ENCODE measurements around the gene NAA20.

The NAA20 gene

DNA sequence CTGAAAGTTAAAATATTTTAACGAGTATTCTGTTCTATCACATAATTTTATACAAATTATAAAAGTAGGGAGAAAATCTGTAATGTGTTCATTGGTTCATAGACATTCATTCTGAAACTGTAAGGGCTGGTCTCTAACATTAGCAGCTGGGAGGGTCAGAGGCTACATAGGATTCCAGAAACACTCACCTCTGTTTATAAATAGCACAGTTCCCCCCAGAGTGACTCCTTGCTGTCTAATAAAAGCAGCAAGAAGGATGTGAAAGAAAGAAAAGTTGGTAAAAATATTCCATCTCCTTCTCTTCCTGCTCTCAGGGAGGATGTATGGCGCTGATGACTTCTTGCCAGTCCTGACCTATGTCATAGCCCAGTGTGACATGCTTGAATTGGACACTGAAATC lies 25.3 kb upstream of the NAA20 start:
- no peak overlapping the region for H3K27ac ChIP-seq
- TF ChIP-seq, protein P1, sequence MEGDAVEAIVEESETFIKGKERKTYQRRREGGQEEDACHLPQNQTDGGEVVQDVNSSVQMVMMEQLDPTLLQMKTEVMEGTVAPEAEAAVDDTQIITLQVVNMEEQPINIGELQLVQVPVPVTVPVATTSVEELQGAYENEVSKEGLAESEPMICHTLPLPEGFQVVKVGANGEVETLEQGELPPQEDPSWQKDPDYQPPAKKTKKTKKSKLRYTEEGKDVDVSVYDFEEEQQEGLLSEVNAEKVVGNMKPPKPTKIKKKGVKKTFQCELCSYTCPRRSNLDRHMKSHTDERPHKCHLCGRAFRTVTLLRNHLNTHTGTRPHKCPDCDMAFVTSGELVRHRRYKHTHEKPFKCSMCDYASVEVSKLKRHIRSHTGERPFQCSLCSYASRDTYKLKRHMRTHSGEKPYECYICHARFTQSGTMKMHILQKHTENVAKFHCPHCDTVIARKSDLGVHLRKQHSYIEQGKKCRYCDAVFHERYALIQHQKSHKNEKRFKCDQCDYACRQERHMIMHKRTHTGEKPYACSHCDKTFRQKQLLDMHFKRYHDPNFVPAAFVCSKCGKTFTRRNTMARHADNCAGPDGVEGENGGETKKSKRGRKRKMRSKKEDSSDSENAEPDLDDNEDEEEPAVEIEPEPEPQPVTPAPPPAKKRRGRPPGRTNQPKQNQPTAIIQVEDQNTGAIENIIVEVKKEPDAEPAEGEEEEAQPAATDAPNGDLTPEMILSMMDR (conservative IDR thresholded peaks at IDR 0.05), result no peak

DNA sequence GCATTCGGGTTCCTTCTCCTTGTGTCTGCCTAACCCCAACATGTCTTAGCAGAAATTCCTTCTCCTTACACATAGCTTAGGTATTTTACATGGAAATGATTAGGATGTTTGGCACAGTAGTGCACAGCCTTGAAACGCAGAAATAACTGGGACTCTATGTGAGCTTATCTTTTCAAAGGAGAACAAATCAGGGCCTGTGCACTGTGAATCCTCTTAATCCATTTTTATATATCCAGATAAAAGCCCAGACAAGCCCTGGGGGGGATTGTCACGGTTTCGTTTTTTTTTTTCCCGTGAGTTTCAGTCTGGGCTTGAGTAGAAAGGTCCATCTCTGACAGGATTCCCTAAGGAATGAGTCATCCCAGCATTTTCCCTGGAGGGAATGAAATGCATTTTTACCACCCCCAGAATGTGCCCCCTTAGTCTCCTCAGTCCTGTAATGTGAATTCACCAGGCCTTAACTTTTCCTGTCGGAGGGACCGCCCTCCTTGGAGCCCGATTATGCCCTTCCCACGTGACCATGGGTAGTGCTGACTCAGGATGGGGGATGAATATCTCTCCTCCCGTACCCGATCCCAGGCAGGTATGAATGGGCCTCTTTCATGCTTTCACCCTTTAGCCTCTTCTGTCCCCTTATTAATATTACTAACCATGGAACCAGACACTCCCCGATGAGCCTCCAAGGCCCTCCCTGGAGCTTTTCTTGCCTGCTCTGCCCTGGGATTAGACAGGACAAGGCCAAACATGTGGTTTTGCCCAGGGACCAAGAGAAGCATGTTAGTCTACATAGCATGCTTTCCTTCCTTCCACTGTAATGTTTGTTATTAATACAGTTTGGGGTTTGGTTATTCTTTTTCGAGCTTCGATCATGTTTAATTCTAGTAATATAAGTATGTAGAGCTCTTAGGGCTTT lies 23.9 kb upstream of the NAA20 start:
- TF ChIP-seq, protein P1 (conservative IDR thresholded peaks at IDR 0.05), result no peak
- H3K27ac ChIP-seq, result peak overlapping the region; percentile 24

DNA sequence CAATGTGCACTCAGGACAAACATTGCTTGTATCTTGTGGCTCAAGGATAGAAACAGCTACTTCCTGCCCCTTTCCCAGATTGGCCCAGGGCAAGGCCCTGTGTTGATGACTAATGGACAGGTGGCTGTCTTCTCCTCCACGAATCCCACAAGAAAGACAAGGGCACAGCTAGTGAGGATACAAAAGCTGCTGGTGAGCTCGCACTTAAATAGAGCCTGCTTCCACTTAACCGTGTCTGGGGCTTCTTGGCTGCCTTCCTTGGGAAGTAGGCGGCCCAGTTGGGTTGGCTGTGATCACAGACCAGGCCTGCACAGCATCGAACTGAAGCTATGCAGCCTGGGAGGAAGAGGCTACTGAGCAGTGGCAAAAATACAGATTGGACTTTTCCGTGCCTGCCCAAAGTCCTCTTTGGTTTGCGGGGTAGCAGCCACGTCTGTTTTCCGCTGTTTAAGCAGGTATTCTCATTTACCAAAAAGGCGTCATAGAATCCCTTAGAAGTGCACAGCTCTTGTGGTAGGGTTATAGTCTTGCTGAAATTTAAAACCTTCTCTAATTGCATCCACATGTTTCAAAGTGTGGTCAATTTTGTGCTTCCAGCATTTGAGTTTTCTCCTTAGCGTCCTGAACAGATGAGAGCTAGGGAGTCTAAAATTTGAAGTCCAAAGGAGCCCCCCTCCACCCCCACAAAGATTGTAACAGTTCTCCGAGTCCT lies 23.0 kb upstream of the NAA20 start:
- H3K27ac ChIP-seq, result peak overlapping the region; percentile 24
- TF ChIP-seq, protein P1 (conservative IDR thresholded peaks at IDR 0.05), result no peak

DNA sequence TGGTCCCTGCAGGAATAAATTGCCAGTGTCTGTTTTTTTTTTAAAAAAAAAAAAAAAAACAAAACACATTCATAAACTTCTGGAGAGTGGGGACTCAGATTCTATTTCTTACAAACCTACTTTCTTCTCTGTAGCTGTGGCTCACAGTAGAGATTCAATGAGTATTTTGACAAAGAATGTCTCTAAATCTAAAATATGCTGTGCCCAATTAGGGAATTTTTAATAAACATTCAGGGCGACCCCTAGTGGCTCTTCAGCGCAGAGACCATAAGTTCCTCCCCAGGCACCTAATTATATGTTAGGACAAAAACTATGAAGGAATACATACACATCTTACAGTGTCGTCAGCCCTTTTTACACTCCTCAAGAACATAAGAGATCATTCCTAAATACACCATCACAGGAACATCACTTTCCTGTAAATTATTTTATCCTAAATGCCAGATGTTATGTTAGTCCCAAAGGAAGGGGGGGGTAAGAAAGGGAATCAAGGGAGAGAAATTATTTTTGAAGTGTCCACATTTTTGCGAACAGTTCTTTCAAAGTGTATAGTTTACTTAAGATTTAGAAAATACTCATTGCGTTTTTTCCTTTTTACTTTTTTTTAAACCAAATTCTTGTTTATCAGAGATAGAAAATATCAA lies 21.8 kb upstream of the NAA20 start:
- peak overlapping the region; percentile 24; the same call in 1 of the 2 replicates for H3K27ac ChIP-seq
- TF ChIP-seq, protein P1 (conservative IDR thresholded peaks at IDR 0.05), result peak; percentile 90

DNA sequence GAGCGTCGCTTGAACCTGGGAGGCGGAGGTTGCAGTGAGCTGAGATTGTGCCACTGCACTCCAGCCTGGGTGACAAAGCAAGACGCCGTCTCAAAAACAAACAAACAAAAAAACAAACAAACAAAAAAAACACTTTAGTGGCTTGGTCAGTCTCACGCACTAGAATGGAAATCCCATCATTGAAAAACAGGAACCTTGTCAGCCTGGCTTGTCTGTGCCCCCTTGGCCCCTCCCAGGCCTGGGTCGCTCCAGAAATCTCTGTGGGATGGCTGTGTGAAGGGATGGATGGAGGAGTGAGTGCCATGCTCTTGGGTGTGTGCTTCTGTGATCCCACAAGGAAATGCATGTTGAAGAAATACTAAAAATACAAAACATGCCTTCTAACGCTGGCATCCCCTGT lies 20.9 kb upstream of the NAA20 start:
- peak overlapping the region; percentile 97 for H3K27ac ChIP-seq
- TF ChIP-seq, protein P1 (conservative IDR thresholded peaks at IDR 0.05), result no peak

DNA sequence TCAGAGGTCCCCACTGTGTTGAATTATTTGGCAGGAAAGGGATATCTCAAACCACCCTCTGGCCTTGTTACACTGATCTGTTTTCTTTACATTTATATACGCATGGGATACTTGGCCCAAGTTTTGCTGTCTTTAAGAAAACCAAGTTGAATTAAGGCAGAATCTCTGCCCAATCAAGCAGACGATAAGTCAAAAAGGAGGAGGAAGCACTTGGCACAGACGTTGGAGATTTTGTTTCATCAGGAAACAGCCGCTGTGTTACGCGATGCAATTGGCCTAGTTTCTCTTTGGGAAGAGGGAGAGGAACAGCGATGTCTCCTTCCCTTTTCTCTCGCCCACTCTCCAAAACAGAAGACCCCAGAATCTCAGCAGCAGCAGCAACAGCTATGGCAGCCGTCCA lies 20.2 kb upstream of the NAA20 start:
- TF ChIP-seq, protein P1 (conservative IDR thresholded peaks at IDR 0.05), result no peak
- peak overlapping the region; percentile 97 for H3K27ac ChIP-seq

Measured in VCaP (cell line).